Gastroesophageal sphincter (tissue), 4 donors: Measurements from ENCODE around the gene APOL5. TPM values are rescaled to one million over a fixed set of nuclear protein-coding genes. Genes with fewer than 3 reads are reported as not detected.

Source experiments
- ATAC-seq: fragments of 150-250 bp; one replicate; pipeline ENCODE4 v1.9.1; 2016; ENCODE audit warnings: mild to moderate bottlenecking, moderate library complexity
- H3K27ac ChIP-seq, 4 donors: fragments of 200-600 bp; sonication (generic) in 3 of 4; 1 replicate in 3 of 4; 2 replicates in 1 of 4; pipeline ENCODE4 v1.5.1; 2016 to 2019
- H3K27me3 ChIP-seq: fragments of 200-600 bp; sonication (generic); one replicate; pipeline ENCODE4 v1.5.1; 2019
- H3K36me3 ChIP-seq, 2 donors: fragments of 200-600 bp; sonication (generic); one replicate each; pipeline ENCODE4 v1.5.1; 2019; ENCODE audit warnings: control low read depth in 1 of 2
- H3K4me1 ChIP-seq, 3 donors: fragments of 200-600 bp; sonication (generic); 1 replicate in 2 of 3; 2 replicates in 1 of 3; pipeline ENCODE4 v1.5.1; 2016 to 2019; ENCODE audit warnings: control low read depth in 2 of 3
- H3K4me3 ChIP-seq, 2 donors: fragments of 200-600 bp; sonication (generic); one replicate each; pipeline ENCODE4 v1.5.1; 2019; ENCODE audit warnings: mild to moderate bottlenecking in 1 of 2, moderate library complexity in 1 of 2
- H3K9me3 ChIP-seq, 3 donors: fragments of 200-600 bp; sonication (generic); one replicate each; pipeline ENCODE4 v1.5.1; 2017 to 2019; ENCODE audit warnings: control low read depth in 2 of 3
- CTCF ChIP-seq, 4 experiments: fragments of 200-600 bp in 2 of 4; fragments of 450-650 bp in 2 of 4; sonication (generic) in 1 of 4; IDR thresholded peaks; one replicate each; pipeline ENCODE4 v1.5.1; 2017 to 2019; ENCODE audit warnings: antibody characterized with exemption in 4 of 4, mild to moderate bottlenecking in 2 of 4, moderate library complexity in 2 of 4
- EP300 ChIP-seq: sonication (generic); formaldehyde crosslinking; IDR thresholded peaks from one replicate; pipeline ENCODE4 v1.6.1; 2017; ENCODE audit warnings: antibody characterized with exemption, mild to moderate bottlenecking
- POLR2A ChIP-seq, 2 donors: fragments of 450-650 bp; IDR thresholded peaks; one replicate each; pipeline ENCODE4 v1.6.1; 2017; ENCODE audit warnings: antibody characterized with exemption in 2 of 2, mild to moderate bottlenecking in 2 of 2, moderate library complexity in 1 of 2
- POLR2AphosphoS5 ChIP-seq: sonication (generic); formaldehyde crosslinking; IDR thresholded peaks from one replicate; pipeline ENCODE4 v1.6.1; 2017; ENCODE audit warnings: antibody characterized with exemption
- WGBS, 2 donors: methylation state at CpG; one replicate each; pipeline ENCODE4 v1.1.5; 2018; ENCODE audit warnings: low coverage in 1 of 2; 5-methylcytosine and 5-hydroxymethylcytosine counted together
- total RNA-seq, 4 donors: library from RNA; depleted of rRNA; stranded (reverse); fragments of >200 nt; gene quantifications; one replicate each; pipeline ENCODE4 v1.1.0, GENCODE V29; 2016

Gene APOL5
- total RNA-seq, 4 donors from 2014 or later = not detected

GRCh38 chr22:35754761-35755160, 37.1 kb downstream of the APOL5 start:
- Histone ChIP-seq H3K36me3 (peaks cover 4 to 40% of the 10 kb centered on the region in 2 donors), H3K9me3 (no peaks in the 10 kb centered on the region), H3K4me3 (no peak overlapping the region), H3K4me1 (peaks cover 0 to 13% (median 0%) of the 10 kb centered on the region in 3 donors), H3K27ac (no peak overlapping the region), H3K27me3 (no peaks in the 10 kb centered on the region)
- WGBS, 2 donors = 83 to 100% methylated on average over 2 of the region's 2 CpGs
- ATAC-seq = no peak
- TF ChIP-seq POLR2AphosphoS5 (no peak), EP300 (no peak), CTCF (IDR thresholded peaks at IDR 0.05) (no peak), POLR2A (IDR thresholded peaks at IDR 0.05) (no peak)

GRCh38 chr22:35756722-35757121, 39.0 kb downstream of the APOL5 start:
- WGBS, 2 donors = 90 to 100% methylated on average over 1 of the region's 1 CpG
- Histone ChIP-seq H3K27ac (no peak overlapping the region), H3K4me1 (peaks cover 0 to 13% (median 0%) of the 10 kb centered on the region in 3 donors), H3K36me3 (peaks cover 4 to 51% of the 10 kb centered on the region in 2 donors), H3K4me3 (no peak overlapping the region), H3K9me3 (no peaks in the 10 kb centered on the region), H3K27me3 (no peaks in the 10 kb centered on the region)
- no peak for TF ChIP-seq CTCF (IDR thresholded peaks at IDR 0.05)
- TF ChIP-seq POLR2A (IDR thresholded peaks at IDR 0.05) = no peak
- no peak for TF ChIP-seq POLR2AphosphoS5
- no peak for TF ChIP-seq EP300
- no peak for ATAC-seq

- TF ChIP-seq POLR2AphosphoS5 (no peak), CTCF (IDR thresholded peaks at IDR 0.05) (no peak), POLR2A (IDR thresholded peaks at IDR 0.05) (no peak), EP300 (no peak)
- Histone ChIP-seq H3K4me1 (no peaks in the 10 kb centered on the region), H3K27ac (no peak overlapping the region), H3K4me3 (no peak overlapping the region), H3K9me3 (no peaks in the 10 kb centered on the region), H3K27me3 (no peaks in the 10 kb centered on the region), H3K36me3 (peaks cover 4 to 44% of the 10 kb centered on the region in 2 donors)
- WGBS, 2 donors = 61 to 67% methylated on average over 1 of the region's 1 CpG
- ATAC-seq = no peak
Observed at GRCh38 chr22:35758394-35758793, 40.7 kb downstream of the APOL5 start.

GRCh38 chr22:35761037-35761436, 43.4 kb downstream of the APOL5 start:
- H3K27me3 ChIP-seq = no peaks in the 10 kb centered on the region
- peaks cover 0 to 31% of the 10 kb centered on the region in 2 donors for H3K36me3 ChIP-seq
- H3K4me1 ChIP-seq = peaks cover 0 to 2% (median 0%) of the 10 kb centered on the region in 3 donors
- no peak overlapping the region for H3K27ac ChIP-seq
- 92 to 100% methylated on average over 1 of the region's 1 CpG for WGBS, 2 donors
- H3K4me3 ChIP-seq = no peak overlapping the region
- no peak for ATAC-seq
- TF ChIP-seq POLR2A (IDR thresholded peaks at IDR 0.05) = no peak
- TF ChIP-seq CTCF (IDR thresholded peaks at IDR 0.05) = peak in 3 of 4 experiments; percentile 4 to 46 (median 14)
- no peak for TF ChIP-seq EP300
- TF ChIP-seq POLR2AphosphoS5 = no peak
- no peaks in the 10 kb centered on the region for H3K9me3 ChIP-seq
